Activated CD4-positive, alpha-beta T cell treated with anti-CD3 and anti-CD28 coated beads, Interleukin-2, amount 50 U/mL, for 48 hours (primary cell): ENCODE data around the gene MAGEB1.

Experiments used
- DNase-seq, 2 experiments: peaks; one replicate each; pipeline ENCODE4 v3.0.0-alpha.2; 2020

MAGEB1 gene

GRCh38 chrX:30246769-30247489 lies at the start of gene MAGEB1:
Gene MAGEB1, plus strand, starts transcription at chrX:30247146. Its CDS starts 3,348 bp downstream, at chrX:30250494.
- no peak for DNase-seq

DNA sequence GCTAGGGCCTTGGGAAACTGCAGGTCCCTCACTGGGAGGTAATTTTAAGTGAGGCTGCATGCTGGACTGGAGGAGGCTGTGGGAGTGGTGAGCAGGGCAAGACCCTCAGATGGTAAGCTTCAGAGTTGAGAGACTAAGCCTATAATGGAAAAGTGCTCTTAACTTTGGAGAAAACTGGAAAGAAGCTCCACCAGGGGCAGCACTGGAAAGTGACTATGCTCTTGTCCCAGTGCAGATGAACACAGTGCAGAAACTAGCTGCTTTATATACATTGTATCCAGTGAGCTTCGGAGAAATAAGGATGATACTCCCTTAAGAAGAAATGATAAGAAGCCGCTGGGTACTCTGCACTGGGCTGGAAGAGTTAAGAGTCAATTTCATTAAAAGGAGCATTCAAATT lies 34.8 kb upstream of the MAGEB1 start:
- DNase-seq: no peak

DNA sequence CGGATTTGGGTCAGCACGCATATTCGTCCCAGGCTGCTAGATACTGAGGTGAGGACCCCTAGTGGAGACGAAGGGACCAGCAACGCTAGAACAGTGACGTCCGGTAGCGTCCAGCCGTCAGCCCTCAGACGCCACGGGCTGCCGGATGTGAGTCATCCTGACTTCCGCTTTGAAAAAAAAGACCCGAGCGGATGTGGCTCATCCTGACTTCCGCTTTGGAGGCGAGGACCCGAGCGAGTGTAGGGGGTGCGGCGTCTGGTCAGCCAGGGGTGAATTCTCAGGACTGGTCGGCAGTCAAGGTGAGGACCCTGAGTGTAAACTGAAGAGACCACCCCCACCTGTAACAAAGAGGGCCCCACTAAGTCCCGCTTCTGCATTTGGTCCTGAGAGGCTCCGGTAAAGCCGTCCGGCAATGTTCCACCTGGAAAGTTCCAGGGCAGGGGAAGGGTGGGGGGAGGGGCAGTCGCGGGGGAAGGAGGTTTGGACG lies 31.5 kb upstream of the MAGEB1 start, which contains the start of gene MAGEB2:
TSS of gene MAGEB2 (plus strand) at position 207 of the 487 bp plus-strand sequence. CDS start 3,018 bp downstream, outside the sequence.
- no peak for DNase-seq

- DNase-seq: no peak
These were observed 29.5 kb upstream of the MAGEB1 start for GRCh38 chrX:30217465-30217864.

- no peak for DNase-seq
These were observed 27.6 kb upstream of the MAGEB1 start for GRCh38 chrX:30219372-30219771.

DNA sequence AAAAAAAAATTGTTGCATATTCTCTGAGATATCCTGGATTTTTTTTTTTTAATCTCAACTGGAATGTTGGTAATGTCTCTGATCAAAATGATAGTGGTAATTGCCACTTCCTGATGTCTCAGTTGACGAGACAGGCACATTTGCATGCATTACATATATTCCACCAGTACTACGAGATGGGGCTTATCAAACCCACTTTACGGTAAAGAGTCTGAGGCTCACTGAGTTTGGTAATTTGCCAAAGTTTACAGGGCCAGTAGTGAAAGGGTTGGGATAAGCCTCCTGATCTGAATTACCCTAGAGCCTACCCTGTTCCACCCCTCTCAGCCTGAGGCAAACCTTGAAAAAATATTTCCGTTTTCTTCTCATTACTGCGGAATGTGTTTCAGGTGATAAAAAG lies 26.3 kb upstream of the MAGEB1 start:
- DNase-seq: no peak

GRCh38 chrX:30224536-30224935 lies 22.4 kb upstream of the MAGEB1 start:
- no peak for DNase-seq

DNA sequence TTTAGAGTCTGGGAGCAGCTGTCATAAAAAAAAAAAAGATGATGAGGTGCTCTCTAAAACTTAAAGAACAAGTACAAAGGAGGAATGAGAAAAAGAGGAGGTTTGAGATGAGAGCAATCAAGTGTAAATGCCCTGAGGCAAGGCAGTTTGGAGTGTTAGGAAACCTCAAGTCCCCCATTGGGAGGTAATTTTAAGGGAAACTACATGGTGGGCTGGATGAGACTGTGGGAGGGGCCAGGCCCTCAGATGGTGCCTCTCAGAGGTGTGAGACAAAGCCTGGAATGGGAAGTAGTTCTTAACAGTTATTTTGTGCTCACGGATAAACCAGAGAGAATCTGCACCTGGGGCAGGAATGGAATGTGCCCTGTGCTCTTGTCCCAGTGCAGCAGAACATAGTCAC lies 18.4 kb upstream of the MAGEB1 start:
- no peak for DNase-seq

DNA sequence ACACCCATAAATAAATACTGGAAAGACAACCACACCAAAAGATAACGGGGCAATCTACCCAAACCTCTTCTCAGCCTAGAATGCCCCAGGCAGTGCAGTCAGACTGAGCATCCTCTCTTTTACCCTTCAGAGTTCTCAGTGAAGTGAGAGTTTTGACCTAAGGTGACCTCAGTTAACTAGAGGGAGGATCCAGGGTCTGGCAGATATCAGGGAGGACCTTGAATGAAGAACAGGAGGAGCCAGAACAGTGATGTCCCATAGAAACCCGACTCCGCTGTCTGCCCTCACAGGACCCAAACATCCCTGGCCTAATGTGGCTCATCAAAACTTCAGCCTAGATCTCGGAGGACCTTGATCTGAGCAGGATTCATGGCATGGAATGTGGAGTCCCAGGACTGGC lies 16.6 kb upstream of the MAGEB1 start, which contains the start of gene MAGEB3:
TSS of gene MAGEB3 (plus strand) at position 263 of the 400 bp plus-strand sequence. CDS start 5,268 bp downstream, outside the sequence.
- no peak for DNase-seq

- DNase-seq: no peak
These were observed 5.1 kb upstream of the MAGEB1 start, which contains the start of gene MAGEB4 for GRCh38 chrX:30241724-30242415. Gene MAGEB4, plus strand, starts transcription at chrX:30242000. Its CDS starts 136 bp downstream, at chrX:30242136.

DNA sequence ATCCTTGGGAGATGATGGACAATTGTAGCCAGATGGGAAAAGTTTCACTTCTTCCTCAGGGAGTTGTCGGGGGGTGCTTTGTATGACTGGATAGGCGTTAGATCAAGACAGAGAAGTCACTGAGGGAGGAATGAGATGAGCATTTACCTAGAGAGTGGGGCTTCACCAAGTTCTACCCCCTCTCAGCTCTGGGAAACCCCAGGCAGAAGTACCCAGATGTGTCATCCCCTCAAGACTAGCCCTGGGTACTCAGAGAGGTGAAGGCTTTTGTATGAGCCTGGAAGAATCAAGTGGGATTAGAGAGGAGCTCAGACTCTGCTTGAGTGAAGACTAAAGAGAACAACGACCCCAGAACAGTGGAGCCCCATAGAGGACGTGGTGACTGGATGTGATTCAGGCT lies 1.9 kb downstream of the MAGEB1 start:
- DNase-seq: no peak

GRCh38 chrX:30253257-30253656 lies 6.3 kb downstream of the MAGEB1 start:
- no peak for DNase-seq

- DNase-seq: no peak
These were observed 13.0 kb downstream of the MAGEB1 start for GRCh38 chrX:30259927-30260326.

- no peak for DNase-seq
These were observed 14.1 kb downstream of the MAGEB1 start for GRCh38 chrX:30261012-30261411.

- DNase-seq: no peak
These were observed 15.8 kb downstream of the MAGEB1 start for GRCh38 chrX:30262763-30263162.

- DNase-seq: no peak
These were observed 23.7 kb downstream of the MAGEB1 start for GRCh38 chrX:30270639-30271038.

DNA sequence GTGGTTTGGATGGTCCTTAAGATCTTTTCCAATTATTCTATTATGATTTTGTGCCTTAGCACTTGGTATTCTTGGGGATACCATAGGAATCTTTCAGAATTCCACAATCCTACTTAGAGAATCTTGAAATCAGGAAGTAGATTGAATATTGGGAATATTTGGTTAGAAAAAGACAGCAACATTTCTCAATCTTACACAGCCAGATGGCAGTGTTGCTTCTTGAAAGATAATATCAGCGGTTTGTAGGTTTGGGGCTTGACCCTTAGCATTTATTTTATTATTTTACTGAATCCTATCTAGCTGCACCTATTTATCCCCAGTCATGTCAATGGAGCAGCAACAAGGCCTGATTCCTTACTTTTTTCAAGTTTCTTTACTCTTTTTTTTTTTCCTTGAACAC lies 28.6 kb downstream of the MAGEB1 start:
- no peak for DNase-seq

GRCh38 chrX:30278365-30278764 lies 31.4 kb downstream of the MAGEB1 start:
- no peak for DNase-seq

DNA sequence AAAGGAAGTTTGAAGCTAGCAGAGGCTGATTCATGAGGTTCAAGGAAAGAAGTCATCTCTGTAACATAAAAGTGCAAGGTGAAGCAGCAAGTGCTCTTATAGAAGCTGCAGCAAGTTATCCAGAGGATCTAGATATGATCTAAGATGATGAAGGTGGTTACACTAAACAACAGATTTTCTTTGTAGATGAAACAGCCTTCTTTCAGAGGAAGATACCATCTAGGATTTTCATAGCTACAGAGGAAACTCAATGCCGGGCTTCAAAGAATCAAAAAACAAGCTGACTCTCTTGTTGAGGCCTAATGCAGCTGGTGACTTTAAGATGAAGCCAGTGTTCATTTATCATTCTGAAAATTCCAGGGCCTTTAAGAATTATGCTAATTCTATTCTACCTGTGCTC lies 33.5 kb downstream of the MAGEB1 start:
- DNase-seq: no peak

- DNase-seq: no peak
These were observed 35.6 kb downstream of the MAGEB1 start for GRCh38 chrX:30282527-30282926.

DNA sequence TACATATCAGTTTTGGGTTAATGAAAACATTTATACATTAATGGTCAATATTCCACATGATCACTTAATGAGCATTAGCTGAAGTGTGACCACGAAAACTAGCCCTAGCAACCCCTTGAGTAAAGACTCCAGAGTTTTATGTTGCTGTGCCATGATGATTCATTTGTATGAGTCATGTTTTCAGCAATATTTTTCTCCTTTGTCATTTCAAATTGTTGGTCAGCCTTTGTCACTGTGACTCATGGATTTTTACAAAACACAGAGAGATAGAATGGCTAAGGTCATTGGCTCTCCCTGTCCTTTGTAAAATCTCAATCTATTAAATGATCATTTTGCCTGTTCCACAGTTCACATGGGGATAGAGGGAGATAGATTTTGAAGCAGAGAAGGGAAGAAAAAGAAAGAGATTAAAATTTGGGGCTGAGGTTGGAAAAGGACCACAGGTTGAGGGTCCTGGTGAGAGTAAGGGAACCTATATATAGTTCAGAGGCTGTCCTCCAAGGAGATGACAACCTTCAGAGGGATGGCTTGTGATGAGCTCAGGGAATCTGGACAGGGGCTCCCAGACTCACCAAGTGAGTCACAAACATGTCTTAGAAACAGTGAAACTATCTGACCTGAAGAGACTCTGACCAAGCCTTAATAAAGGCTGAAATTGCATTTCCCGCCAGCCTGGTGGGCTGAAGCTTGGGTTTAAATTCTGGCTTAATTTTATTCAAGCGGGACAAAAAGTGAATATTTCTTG lies 36.7 kb downstream of the MAGEB1 start:
- no peak for DNase-seq

GRCh38 chrX:30296408-30297254 lies 49.7 kb downstream of the MAGEB1 start:
- no peak for DNase-seq
